ENCODE results near the gene MPL. TPM values are rescaled to one million over a fixed set of nuclear protein-coding genes. Genes with fewer than 3 reads are reported as not detected.

MPL gene
- total RNA-seq, 4 donors from 2014 or later: not detected

- Histone ChIP-seq H3K36me3 (no peaks in the 10 kb centered on the region), H3K27me3 (no peaks in the 10 kb centered on the region), H3K4me3 (no peak overlapping the region), H3K9me3 (no peaks in the 10 kb centered on the region), H3K27ac (peak overlapping the region; percentile 76 to 84 (median 82)), H3K4me1 (peaks cover 19 to 33% of the 10 kb centered on the region in 2 donors)
- no peak for ATAC-seq
- in situ Hi-C loops (cut with MboI; ENCODE audit: low sequenced_read_pairs in 4 of 4) (no loop called here), intact Hi-C loops (cut with DNase I; ENCODE audit: low total_unique reads) (loop anchor here (5.0 kb wide), 1 partner anchor 61 kb away; the partner anchor contains the start of gene CDC20)
- no peak for TF ChIP-seq POLR2A (IDR thresholded peaks at IDR 0.05)
- no peak for TF ChIP-seq CTCF (IDR thresholded peaks at IDR 0.05 in 4 of 5, conservative IDR thresholded peaks at IDR 0.05 in 1 of 5)
- no peak for DNase-seq
Observed at GRCh38 chr1:43296207-43296606, 41.4 kb upstream of the MPL start.

- peak overlapping the region in 2 of 4 donors; percentile 0 to 76 for H3K27ac ChIP-seq
- ATAC-seq (no peak), DNase-seq (no peak)
- no peak overlapping the region for H3K4me3 ChIP-seq
- no peak for TF ChIP-seq CTCF (IDR thresholded peaks at IDR 0.05 in 4 of 5, conservative IDR thresholded peaks at IDR 0.05 in 1 of 5)
- no peak for TF ChIP-seq POLR2A (IDR thresholded peaks at IDR 0.05)
- in situ Hi-C loops (cut with MboI; ENCODE audit: low sequenced_read_pairs in 4 of 4) (no loop called here), intact Hi-C loops (cut with DNase I; ENCODE audit: low total_unique reads) (loop anchor here (5.0 kb wide), 1 partner anchor 59 kb away; the partner anchor contains the start of gene CDC20)
- H3K4me1 ChIP-seq: peaks cover 19 to 32% of the 10 kb centered on the region in 2 donors
- H3K27me3 ChIP-seq: no peaks in the 10 kb centered on the region
- H3K9me3 ChIP-seq: no peaks in the 10 kb centered on the region
- no peaks in the 10 kb centered on the region for H3K36me3 ChIP-seq
Observed at GRCh38 chr1:43298055-43298454, 39.6 kb upstream of the MPL start.

- H3K4me1 ChIP-seq: peaks cover 11 to 21% of the 10 kb centered on the region in 2 donors
- H3K9me3 ChIP-seq: no peaks in the 10 kb centered on the region
- TF ChIP-seq POLR2A (IDR thresholded peaks at IDR 0.05) (no peak), CTCF (IDR thresholded peaks at IDR 0.05 in 4 of 5, conservative IDR thresholded peaks at IDR 0.05 in 1 of 5) (no peak)
- no peak for DNase-seq
- peak overlapping the region; percentile 70 to 81 (median 74) for H3K27ac ChIP-seq
- ATAC-seq: no peak
- intact Hi-C loops (cut with DNase I; ENCODE audit: low total_unique reads): loop anchor here (5.0 kb wide), 1 partner anchor 58 kb away; the partner anchor contains the start of gene CDC20
- H3K36me3 ChIP-seq: no peaks in the 10 kb centered on the region
- H3K27me3 ChIP-seq: no peaks in the 10 kb centered on the region
- no peak overlapping the region for H3K4me3 ChIP-seq
- in situ Hi-C loops (cut with MboI; ENCODE audit: low sequenced_read_pairs in 4 of 4): no loop called here
Observed at GRCh38 chr1:43299101-43299500, 38.5 kb upstream of the MPL start.

- intact Hi-C loops (cut with DNase I; ENCODE audit: low total_unique reads): loop anchor here (5.0 kb wide), 1 partner anchor 63 kb away; no protein-coding TSS in a partner anchor
Observed at GRCh38 chr1:43300378-43301094, 37.1 kb upstream of the MPL start, which contains the start of gene TIE1. Gene TIE1, plus strand, starts transcription at chr1:43300982. Its CDS starts 90 bp downstream, at chr1:43301072.

More at GRCh38 chr1:43300378-43301094, 37.1 kb upstream of the MPL start, which contains the start of gene TIE1:
- ATAC-seq (peak; percentile 45 to 69), DNase-seq (no peak)
- Histone ChIP-seq H3K27me3 (no peaks in the 10 kb centered on the region), H3K36me3 (no peaks in the 10 kb centered on the region), H3K4me1 (peaks cover 0 to 8% of the 10 kb centered on the region in 2 donors), H3K27ac (peak within 1 kb of the TSS; percentile 70 to 81 (median 74)), H3K9me3 (no peaks in the 10 kb centered on the region), H3K4me3 (peak within 1 kb of the TSS; percentile 47 to 54 (median 48))
- in situ Hi-C loops (cut with MboI; ENCODE audit: low sequenced_read_pairs in 4 of 4): no loop called here
- TF ChIP-seq POLR2A (IDR thresholded peaks at IDR 0.05): peak; percentile 33 to 64
- no peak for TF ChIP-seq CTCF (IDR thresholded peaks at IDR 0.05 in 4 of 5, conservative IDR thresholded peaks at IDR 0.05 in 1 of 5)

Data from gastrocnemius medialis (tissue), 4 donors.